Occipital lobe (tissue), 2 donors: ENCODE results near the gene DCXR. TPM values are rescaled to one million over a fixed set of nuclear protein-coding genes. Genes with fewer than 3 reads are reported as not detected.

Source experiments
- DNase-seq: peaks from one replicate; lab custom pipeline; 2025; lab: John Stamatoyannopoulos, UW
- total RNA-seq: library from RNA; depleted of rRNA; stranded (reverse); fragments of >200 nt; gene quantifications from one replicate; pipeline ENCODE4 v1.2.3, GENCODE V29; 2014

The DCXR gene
- 18.1 TPM for total RNA-seq

DNA sequence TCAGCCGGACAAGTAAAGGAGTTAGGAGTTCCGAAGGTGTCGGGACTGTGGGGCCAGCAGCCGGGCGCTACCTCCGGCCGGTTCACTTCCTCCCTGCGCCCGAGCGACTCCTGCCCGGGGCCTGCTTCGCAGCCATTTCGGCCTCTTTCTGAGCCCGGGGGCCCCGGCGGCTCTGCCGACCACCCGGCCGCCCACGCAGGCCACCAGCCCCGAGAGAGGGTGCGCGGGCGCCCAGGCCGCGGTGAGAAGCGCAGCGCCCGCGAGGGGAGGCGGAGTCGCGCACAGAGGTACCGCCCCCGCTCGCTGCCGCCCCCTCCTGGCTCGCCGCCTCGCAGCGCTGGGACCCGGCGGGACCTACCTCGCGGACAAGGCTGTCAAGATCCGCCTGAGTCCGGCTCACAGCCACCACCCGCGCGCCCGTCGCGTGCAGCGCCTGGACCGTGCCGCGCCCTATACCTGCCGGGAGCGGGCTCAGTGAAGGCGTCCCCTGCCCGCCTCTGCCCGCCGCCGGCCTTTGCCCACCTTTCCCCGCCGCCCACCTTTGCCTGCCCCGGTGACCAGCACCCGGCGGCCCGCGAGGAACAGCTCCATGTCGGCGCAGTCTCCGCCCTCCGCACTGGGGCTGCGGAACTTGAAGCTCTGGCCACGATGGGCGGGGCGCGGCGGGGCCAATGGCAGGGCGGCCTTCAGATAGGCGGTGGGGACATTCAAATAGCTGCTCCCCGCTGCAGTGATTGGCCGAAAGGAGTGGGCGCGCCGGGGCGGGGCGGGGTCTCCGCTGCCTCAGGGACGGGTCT lies at the start of gene DCXR:
DCXR (minus strand) TSS at position 606 of the 797 bp plus-strand sequence; CDS start at position 591, 15 bp downstream.
- DNase-seq = peak; percentile 95

DNA sequence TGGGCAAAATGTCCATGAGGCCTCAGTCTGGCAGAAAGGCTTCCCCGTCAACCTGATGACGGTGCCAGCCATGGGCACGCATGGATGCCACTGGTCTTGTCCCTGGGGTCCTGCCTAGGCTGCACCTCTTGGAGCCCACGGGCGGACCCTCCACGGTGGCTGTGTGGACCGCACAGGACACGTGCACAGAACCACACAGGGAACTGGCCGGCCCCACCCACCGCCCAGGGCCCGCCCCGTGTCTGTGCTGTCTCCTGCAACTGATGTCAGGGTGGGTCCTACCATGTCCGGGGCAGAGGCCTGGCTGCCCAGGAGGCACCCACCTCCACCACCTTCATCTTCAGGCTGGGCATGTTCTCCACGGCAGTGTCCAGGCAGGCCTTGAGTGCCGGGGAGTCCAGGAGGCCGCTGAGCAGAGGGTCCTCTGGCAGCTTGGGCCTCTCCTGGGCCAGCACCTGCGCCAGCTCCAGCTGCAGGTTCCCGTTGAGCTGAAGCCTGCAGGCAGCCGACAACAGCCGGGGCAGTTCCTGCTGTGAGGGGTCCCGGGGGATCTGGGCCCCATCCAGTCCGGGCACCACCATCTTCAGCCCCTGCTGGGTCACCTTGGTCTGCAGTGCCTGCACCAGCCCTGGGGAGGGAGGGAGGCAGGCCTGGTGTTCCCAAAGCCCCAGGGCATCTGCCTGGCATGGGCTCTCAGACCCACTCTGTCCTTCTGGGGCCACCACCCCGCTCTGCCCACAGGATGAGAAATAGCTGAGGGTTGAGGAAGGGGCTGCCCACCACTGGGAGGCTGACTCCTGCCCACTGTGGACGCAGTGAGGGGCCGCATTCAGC lies 48.7 kb upstream of the DCXR start:
- no peak for DNase-seq

DNA sequence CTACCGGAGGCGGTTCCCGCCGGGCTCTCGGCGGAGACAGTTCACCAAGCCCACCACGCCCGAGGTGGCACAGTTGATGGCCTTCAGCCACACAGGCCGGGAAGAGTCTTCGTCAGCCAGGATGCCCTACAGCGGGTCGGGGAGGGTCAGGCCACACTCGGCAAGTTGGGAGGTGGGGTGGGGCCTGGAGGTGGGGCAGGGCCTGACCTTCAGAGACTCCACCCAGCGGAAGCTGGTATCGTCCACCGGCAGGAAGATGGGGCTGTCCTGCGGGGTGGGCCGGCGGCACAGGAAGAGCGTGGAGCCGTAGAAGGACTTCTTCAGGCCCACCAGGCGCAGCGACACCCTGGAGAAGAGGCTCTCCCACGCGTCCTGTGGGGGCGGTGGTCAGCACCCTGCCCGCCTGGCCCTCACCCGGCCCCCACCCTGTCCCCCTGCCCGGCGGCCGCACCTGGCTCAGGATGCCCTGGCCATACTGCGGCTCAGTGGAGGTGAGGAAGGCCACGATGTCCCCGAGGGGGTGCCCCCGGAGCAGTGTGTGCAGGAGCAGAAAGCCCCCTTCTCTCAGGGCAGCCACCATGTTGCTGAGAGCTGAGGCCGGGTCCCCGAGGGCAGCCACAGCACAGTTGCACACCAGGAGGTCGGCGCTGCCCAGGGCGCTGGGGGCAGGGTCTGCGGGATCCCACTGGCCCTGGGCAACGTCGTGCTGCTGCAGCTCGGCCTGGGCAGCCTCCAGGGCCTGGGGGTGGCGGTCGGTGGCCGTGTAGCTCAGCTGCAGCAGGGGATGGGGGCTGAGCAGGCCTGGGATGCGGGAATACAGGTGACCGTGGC lies 47.7 kb upstream of the DCXR start:
- DNase-seq = no peak

DNA sequence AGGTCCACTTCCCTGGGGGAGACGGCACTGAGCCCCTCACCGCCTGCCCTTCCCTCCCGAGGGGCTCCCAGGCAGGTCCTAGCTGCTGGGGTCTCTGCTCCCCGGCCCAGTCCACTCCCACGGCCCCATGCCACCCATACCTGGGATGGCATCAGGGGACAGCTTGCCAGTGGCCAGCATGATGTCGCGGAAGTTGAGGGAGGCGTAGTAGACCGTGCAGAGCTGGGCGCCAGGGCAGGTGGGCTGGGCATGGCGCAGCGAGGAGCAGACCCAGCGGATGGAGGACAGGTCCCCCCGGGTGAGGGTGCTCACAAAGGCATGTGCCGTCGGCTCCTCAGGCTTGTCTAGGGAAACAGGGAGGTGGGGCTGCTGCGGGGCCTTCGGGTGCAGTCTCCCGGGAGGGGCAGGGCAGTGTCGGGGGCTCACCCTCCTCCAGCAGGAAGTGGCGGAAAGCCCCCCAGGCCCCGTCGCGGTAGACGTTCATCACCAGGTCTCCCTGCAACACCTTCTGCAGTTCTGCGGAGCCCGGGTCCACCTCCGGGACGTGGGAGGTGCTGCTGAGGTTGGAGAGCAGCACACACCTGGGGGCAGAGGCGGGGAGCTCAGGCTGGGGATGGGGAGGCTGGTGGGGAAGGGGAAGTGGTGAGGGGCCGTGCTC lies 47.0 kb upstream of the DCXR start:
- DNase-seq = no peak

DNA sequence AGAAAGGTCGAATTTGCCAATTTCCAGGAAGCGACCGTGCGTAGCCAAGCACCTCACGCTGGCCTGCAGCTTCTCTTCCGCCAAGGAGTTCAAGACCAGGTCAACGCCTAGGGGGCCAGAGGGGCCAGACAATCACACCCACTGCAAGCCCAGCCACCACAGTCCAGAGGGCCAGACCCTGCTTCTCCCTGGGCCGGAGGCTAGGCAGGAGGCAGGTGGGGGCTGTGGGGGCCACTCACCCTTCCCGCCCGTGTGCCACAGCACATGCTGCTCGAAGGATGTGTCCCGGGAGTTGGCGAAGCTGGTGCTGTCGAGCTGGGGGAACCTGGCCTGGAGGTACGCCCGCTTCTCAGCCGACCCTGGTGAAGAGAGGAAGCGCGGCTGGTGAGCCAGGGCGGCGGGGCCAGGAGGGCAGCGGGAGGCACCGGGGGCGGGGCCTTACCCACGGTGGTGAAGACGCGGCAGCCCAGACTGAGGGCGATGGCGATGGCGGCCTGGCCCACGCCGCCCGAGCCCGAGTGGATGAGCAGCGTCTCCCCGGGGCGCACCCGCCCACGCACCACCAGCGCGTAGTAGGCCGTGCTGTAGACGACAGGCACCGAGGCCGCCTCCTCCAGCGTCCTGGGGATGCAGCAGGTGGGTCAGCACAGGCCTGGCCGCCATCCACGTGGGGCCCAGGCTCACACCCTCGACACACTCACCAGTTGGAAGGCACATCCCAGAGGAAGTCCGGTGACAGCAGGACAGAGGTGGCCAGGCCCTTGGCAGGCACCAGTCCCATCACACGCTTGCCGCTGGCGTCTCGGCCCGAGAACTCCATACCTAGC lies 46.2 kb upstream of the DCXR start:
- DNase-seq = no peak

DNA sequence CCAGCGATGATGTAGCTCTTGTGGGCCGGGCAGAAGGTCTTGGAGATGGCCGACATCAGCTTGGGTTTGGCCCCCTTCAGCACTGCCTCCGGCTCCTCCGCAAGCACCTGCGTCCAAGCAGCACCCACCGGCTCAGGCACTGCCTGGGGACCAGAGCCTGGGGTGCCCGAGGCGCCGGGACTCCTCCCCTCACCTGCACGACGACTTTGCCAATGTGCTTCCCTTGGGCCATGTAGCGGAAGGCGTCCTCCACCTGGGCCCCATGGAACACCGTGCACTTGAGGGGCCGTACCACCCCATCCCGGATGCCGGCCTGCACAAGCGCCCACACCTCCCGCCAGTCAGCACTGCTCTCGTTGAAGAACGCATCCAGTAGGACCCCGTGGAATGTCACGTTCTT lies 45.5 kb upstream of the DCXR start:
- no peak for DNase-seq

GRCh38 chr17:82082456-82082855 lies 45.0 kb upstream of the DCXR start:
- DNase-seq = no peak

DNA sequence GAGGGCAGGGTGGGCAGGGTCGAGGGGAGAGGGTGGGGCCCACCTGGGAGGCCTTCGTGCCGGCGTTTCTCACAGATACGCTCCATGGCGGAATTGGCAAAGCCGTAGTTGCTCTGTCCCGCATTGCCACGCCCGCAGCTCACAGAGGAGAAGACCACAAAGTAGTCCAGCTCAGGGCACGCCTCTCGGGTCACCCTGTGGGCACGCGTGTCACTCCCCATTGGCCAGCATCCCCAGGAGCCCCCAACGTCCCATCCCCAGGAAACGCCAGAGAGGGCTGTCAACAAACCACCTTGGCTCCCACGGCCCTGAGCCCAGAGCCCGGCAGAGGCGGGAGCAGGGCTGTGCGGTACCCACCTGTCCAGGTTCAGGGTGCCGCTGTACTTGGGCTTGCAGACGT lies 44.5 kb upstream of the DCXR start:
- no peak for DNase-seq

DNA sequence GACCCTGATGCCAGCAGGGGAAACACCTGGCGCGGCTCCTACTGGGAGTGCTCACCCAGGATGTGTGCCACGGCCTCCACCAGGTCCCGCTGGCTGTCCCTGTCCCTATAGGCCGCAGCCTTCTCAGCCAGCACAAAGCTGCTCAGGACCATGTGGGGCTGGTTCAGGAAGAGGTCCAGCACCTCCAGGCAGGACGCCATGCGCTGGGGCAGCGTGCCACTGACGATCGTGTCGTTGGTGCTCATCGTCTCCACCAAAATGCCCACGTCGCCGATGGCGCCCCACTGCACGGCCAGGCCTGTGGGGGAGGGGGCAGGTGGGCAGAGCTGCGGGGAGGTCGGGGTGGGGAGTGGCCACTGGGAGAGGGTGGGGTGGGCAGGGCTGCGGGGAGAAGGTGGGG lies 44.0 kb upstream of the DCXR start:
- DNase-seq = no peak

DNA sequence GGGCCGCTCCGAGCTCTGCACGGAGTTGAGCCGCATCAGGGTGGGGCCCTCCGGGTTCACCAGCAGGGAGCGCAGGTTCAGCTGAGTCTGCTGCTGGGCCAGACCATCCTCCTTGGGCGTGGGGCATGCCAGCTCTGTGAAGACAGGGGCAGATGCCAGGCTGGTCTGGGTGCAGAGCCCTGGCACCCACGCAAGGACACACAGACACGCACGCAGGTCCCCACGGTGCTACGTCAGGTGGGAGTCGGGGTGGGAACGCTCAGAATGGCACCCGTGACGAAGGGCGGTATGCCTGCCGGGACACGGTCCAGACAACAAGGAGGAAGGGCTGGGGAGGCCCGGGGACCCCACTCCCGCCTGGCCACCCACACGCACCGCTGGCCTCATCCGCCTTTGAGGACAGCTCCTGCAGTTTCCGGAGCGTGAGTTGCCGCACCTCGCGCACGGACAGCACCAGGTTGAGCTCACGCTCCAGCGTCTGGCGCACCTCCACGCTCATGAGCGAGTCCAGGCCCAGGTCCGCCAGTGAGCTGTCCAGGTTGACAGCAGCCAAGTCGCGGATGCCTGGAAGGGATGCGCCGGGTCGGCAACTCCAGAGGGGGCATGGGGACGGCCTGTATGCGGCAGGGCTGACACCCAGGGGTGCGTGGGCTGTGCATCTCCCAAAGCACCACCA lies 43.4 kb upstream of the DCXR start:
- DNase-seq = no peak

- DNase-seq = no peak
Observed at GRCh38 chr17:82080048-82080788, 42.7 kb upstream of the DCXR start.

- no peak for DNase-seq
Observed at GRCh38 chr17:82079001-82079677, 41.6 kb upstream of the DCXR start.

- DNase-seq = no peak
Observed at GRCh38 chr17:82078433-82078832, 40.9 kb upstream of the DCXR start.

GRCh38 chr17:82077617-82078358 lies 40.3 kb upstream of the DCXR start:
- no peak for DNase-seq

- DNase-seq = no peak
Observed at GRCh38 chr17:82076785-82077591, 39.5 kb upstream of the DCXR start.

DNA sequence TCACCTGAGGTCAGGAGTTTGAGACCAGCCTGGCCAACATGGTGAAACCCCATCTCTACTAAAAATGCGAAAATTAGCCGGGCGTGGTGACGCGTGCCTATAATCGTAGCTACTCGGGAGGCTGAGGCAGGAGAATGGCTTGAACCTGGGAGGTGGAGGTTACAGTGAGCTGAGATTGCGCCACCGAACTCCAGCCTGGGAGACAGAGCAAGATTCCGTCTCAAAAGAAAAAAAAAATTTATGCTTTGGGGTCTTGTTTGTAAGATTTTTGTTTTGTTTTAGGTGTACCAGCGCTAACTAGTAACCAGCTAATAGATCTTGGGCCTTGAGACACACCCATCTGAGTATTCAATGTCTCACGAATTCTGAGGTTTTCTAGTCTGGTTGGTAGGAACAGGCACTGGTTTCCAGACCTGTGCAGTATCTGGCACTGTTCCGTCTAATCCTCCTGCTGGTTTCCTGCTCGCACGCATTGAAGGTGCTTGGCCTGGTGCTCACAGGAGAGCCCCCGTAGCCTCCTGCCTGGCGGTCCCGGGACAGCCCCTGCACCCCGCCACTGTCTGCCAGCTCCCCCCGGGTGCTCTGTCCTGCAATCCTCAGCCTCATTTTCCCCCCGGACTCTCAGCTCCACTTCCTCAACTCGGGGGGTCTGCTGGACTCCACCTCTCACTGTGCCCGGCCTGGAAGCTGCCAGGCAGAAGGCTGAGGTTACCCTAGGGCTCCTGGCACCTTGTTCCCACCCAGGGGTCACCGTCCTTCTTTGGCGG lies 38.7 kb upstream of the DCXR start:
- no peak for DNase-seq
